ENCODE data around the gene BCAR3.
"Not testable (repeated sequence)": the region's sequence is repeated elsewhere in the genome, so short reads cannot be mapped to it uniquely, and the experiment has no call there.

Gene BCAR3

DNA sequence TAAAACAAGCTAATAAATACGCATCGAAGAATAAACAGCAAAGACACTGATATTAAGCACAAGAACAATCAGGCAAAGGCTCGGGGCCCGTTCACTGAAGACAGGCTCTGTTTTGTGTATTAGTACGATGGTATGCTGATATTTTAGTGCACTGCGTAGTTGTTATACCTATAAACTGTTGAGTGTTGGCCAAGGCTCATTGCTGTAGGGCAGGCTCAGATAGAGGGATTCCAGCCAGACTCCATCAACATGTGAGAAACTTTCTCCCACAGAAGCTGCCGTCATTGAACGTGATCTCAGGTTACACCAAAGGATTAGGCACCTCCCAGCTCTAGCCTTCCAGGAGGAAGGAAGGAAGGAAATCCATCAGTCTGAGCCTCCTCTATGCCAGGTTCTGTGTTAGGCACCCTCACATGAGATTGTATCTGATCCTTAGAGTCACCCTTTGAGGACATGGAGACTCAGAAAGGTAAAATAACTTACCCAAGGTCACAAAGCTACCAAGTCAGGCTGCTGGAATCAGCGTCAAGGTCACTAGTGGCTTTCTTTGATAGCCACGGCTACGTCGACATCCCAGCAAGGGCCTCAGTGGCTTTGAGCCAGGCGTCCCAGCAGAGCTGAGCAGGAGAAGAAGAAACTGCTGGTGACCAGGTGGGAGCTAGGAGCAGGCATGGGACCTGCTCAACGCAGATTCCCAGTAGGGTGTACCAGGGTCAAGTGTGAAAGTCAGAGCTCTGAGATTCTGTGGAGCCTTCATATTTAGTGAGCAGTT lies 14.8 kb downstream of the BCAR3 start:
- DNase-seq: no peak

- DNase-seq: no peak
Observed at GRCh38 chr1:93665015-93665414, 16.6 kb downstream of the BCAR3 start.

DNA sequence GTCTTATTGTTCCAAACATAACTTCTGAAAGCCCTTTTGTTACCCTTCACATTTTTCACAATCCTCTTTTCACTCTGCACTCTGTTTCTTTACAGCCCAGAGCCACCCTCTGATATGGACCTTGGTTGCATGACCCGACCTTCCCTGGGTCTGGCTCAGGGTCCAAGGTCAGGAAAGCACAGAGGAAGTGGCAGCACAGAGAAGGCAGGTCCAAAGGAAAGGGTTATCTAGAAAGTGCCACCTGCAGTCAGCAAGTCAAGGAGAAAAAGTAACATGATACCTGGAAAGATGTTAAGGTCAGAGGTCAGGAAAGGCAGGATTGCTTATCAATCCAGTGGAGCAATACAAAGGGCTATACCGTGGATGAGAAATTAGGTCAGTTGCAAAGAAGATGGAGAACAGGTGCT lies 18.4 kb downstream of the BCAR3 start:
- no peak for DNase-seq

- DNase-seq: no peak
Observed at GRCh38 chr1:93662481-93663207, 19.0 kb downstream of the BCAR3 start.

- DNase-seq: no peak
Observed at GRCh38 chr1:93661829-93662474, 19.7 kb downstream of the BCAR3 start.

DNA sequence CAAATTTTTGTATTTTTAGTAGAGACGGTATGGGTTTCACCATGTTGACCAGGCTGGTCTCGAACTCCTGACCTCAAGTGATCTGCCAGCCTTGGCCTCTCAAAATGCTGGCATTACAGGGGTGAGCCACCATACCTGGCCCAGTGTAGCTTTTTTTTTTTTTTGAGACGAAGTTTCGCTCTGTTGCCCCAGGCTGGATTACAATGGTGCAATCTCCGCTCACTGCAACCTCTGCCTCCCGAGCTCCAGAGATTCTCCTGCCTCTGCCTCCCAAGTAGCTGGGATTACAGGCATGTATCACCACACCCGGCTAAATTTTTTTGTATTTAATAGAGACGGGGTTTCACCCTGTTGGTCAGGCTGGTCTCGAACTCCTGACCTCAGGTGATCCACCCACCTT lies 20.3 kb downstream of the BCAR3 start:
- not testable (repeated sequence) for DNase-seq

GRCh38 chr1:93659822-93660503 lies 21.7 kb downstream of the BCAR3 start:
- no peak for DNase-seq

GRCh38 chr1:93658188-93658587 lies 23.4 kb downstream of the BCAR3 start:
- DNase-seq: no peak

- DNase-seq: no peak
Observed at GRCh38 chr1:93656491-93656890, 25.1 kb downstream of the BCAR3 start.

GRCh38 chr1:93653656-93654055 lies 28.0 kb downstream of the BCAR3 start:
- DNase-seq: no peak

DNA sequence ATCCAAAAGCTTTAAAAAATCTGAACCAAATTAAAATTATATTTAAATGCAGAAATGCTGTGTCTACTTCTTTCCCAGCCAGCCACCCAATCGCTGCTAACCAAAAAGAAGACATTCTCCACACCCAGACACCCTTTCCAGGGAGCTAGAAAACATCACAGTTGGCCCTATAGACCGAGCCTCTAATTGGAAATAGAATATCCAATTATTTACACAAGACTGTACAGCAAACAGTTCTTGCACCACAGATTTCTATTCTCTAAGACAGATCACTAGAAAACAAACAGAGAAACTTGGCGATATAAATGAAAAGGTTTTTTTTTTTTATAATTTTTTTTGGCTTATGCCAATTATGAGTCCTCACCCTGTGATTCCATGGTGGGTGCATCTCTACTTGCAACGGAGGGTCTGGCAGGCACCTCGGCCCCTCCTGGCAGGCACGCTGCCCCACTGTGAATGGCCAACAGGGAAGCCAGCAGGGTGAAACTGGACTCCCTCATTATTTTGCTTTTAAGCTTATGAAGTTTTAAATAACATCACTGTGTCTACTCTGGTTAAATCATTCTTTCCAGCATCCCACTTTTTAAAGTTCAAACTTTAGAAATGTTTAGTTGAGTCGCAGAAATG lies 29.2 kb downstream of the BCAR3 start:
- no peak for DNase-seq

- no peak for DNase-seq
Observed at GRCh38 chr1:93651695-93652094, 29.9 kb downstream of the BCAR3 start.

GRCh38 chr1:93650159-93650558 lies 31.5 kb downstream of the BCAR3 start:
- DNase-seq: not testable (repeated sequence)

- no peak for DNase-seq
Observed at GRCh38 chr1:93649231-93649630, 32.4 kb downstream of the BCAR3 start.

DNA sequence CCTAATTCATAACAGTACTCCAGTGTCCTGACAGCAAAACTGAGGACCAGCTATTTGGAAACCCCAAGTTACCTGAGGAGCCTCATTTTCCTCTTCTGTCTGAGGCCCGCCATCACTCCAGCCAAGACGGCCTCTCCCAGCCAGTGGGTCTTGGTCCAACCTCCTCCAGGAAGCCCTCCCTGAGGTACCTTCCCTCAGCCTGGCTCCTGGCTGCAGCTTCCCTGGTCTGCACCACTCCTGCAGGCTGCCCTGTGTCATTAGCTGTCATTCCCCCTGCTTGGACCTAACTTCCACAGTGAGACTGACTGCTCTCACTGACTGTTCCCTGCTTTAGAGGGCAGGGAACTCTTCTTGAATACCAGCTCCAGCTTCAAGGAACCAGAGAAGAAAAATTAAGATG lies 33.0 kb downstream of the BCAR3 start:
- DNase-seq: no peak

DNA sequence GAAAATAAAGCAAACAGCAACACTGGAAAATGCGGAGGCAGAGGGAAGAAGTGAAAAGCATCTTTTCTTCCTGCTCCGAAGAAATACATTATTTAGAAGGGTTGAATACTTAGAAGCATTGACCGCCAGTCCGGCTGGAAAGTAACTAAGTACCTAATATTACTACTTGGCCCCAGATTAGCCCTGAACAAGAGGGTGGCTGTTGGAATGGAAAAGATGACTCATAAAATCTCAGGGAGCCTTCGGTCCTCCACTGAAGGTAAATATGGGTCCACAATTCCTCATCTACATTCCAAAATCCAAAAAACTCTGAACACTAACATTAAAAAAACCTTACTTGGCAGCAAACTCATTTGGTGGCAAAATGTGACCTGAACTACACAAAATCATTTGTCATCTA lies 40.1 kb downstream of the BCAR3 start:
- no peak for DNase-seq

DNA sequence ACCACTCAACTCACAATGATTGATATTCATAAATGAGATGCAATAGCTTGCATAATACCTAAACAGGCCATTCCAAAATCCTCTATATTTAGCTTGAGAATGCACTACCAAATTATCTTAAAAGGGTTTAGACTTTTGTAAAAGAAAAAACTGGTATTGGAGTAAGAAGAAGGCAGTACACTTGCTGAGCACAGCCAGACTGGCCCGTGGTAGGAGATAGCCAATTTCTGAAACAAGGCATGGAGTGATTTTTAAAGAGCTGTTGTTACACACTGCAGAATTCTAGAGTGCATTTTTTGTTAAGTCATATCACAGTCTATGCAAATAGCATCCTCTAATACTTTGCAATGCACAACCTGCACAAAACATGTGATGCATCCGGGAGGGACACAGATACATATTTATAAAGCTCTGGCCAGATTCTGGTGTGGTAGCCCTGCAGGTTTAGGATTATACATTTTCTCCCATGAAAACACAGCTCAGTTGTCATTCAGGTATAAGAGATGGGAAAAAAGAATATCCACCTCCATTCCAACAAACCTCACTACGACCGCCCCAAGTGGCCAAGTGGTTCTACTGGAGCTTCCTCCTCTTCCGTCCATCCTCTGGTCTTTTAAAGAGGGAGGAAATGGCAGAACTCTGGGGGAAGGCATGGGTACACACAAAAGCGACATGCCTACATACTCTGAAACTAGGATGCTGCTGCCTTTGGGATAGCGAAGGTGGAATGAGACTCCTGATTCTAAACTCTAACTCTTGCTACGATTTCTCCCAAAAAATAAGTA lies 40.8 kb downstream of the BCAR3 start:
- DNase-seq: no peak

- DNase-seq: no peak
Observed at GRCh38 chr1:93638981-93639380, 42.7 kb downstream of the BCAR3 start.

- DNase-seq: no peak
Observed at GRCh38 chr1:93638307-93638847, 43.3 kb downstream of the BCAR3 start.

- no peak for DNase-seq
Observed at GRCh38 chr1:93636712-93637111, 44.9 kb downstream of the BCAR3 start.

DNA sequence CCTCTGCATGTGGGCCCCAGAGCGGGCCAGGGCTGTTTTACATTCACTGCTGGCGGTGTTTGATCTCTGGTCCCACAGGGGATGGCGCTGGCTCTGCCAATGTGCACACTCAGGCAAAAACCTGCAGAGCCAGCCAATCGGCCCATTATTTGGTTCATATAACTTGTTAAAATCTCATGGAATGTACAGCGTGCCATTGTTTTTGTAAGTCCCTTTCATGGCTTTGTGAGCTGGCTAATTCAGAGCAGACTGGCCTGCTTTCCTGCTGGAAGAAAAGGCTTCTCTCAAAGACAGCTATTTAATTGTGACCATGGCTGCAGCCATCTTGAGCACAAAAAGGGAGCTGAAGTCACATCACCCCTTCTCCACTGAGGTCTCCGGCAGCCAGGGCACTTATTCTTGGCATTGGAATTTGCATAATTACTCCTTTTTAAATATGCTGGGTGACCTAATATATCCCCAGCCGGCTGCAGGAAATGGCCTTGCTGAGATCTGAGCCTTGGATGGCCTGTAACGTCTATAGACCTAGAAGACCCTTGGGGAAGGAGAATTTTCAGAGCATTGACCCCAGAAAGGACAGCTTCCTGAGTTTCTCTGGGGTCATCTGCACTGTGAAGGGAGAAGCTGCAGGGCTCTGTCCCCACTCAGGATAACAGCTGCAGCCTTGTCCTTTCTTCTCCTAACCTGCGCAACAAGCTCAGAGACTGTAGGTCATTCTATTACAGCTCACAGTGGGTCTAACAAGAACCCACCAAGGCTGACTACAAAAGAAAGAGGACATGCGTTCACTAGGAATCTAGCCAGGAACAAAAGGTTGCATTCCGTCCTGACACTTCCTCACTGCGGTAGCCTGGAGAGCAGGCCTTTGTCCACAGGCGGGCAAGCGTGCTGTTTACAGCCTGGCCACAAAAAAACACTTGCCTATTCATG lies 45.8 kb downstream of the BCAR3 start:
- DNase-seq: no peak
